Left lung (tissue), 10 donors: ENCODE results near the gene PRKD2. TPM values are rescaled to one million over a fixed set of nuclear protein-coding genes. Genes with fewer than 3 reads are reported as not detected.
"Not testable (repeated sequence)": the region's sequence is repeated elsewhere in the genome, so short reads cannot be mapped to it uniquely, and the experiment has no call there.

Experiments used
- ATAC-seq: fragments of 200-7000 bp; cut with Tn5 transposase; one replicate; pipeline ENCODE4 v1.9.1; 2020; ENCODE audit warnings: moderate library complexity
- DNase-seq, 4 donors: peaks; one replicate each; pipeline ENCODE4 v3.0.0-alpha.2; 2013 to 2020
- H3K27ac ChIP-seq, 2 donors: fragments of 200-600 bp; sonication (generic) in 1 of 2; one replicate each; pipeline versions ENCODE4 v1.5.0 to v1.8.0; 2020 to 2021
- H3K27me3 ChIP-seq, 2 donors: fragments of 200-600 bp; sonication (generic) in 1 of 2; one replicate each; pipeline versions ENCODE4 v1.5.0 to v1.8.0; 2020 to 2021
- H3K36me3 ChIP-seq, 2 donors: fragments of 200-600 bp; sonication (generic) in 1 of 2; one replicate each; pipeline versions ENCODE4 v1.5.0 to v1.8.0; 2020 to 2021
- H3K4me1 ChIP-seq, 2 donors: fragments of 200-600 bp; one replicate each; pipeline ENCODE4 v1.8.0; 2021
- H3K4me3 ChIP-seq, 2 donors: fragments of 200-600 bp; sonication (generic) in 1 of 2; one replicate each; pipeline versions ENCODE4 v1.5.0 to v1.8.0; 2020 to 2021; ENCODE audit warnings: mild to moderate bottlenecking in 1 of 2
- H3K9me3 ChIP-seq, 2 donors: fragments of 200-600 bp; sonication (generic) in 1 of 2; one replicate each; pipeline versions ENCODE4 v1.5.0 to v1.8.0; 2020 to 2021
- intact Hi-C, 2 donors: fragments of 100-400 bp; cut with DNase I; formaldehyde crosslinking; loops; one replicate each; pipeline versions ENCODE4 v1.11.2 to v1.14.2; 2022
- polyA plus RNA-seq, 6 donors: library from polyadenylated mRNA; unstranded; fragments of 120-200 nt; gene quantifications; one replicate each; pipeline ENCODE4 v1.2.1, GENCODE V29; 2013; ENCODE audit not compliant: insufficient read length in 6 of 6
- total RNA-seq, 2 donors: library from RNA; stranded (reverse); fragmentation: NEBNext Ultra II Directional; extraction: Animal tissue kit (Norgen Biotek cat#: 25700); gene quantifications; one replicate each; pipeline ENCODE4 v1.2.1, GENCODE V29; 2021
- TF ChIP-seq, protein P1 (sequence below), 2 donors: fragments of 200-600 bp; sonication (generic) in 1 of 2; IDR thresholded peaks; one replicate each; pipeline versions ENCODE4 v1.5.0 to v1.8.0; 2021; ENCODE audit warnings: antibody characterized with exemption in 2 of 2
- donor health status: DM: no; HTN: yes; CAD: no.
- donor health status: DM: no; HTN: no; CAD: no.

PRKD2 gene
- total and polyA plus RNA-seq, 8 donors: 37.8 to 61.4 (median 53.1) TPM

DNA sequence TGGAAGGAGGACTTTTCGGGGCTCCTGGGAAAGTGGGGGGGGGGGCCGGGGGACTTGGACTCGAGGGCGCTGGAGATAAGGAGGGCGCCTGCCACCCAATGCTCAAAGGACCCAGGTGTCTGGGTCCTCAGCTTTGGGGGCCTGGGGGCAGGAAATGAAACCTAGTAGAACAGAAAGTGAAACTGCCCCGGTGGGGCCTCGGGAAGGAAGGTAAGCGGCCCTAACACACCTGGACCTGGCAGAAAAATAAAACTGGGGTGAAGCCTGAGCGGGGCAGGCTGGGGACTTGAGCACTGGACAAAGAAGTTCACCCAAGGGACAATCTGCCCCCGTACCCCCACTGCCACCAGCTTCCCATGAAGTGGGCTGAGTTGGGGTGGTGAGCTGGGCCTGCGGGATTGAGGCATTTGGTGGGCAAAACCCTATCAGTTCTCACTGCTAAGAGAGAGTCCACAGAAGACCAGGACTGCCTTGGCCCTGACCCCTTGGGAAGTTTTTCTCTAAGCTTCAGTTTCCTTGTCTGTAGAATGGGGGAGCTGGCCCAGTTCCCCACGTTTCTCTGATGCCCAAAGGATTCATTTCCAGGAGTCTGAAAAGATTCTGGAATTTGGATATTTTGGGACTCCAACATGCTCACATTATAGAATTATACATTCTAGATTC is 2.3 kb downstream of the PRKD2 start:
- peak in 1 of 4 donors; percentile 58 for DNase-seq
- Histone ChIP-seq H3K36me3 (peaks cover 0 to 29% of the 10 kb centered on the region in 2 donors), H3K27ac (peak overlapping the region; percentile 89 to 95), H3K4me3 (peak overlapping the region; percentile 59 to 86), H3K9me3 (no peaks in the 10 kb centered on the region), H3K27me3 (no peaks in the 10 kb centered on the region), H3K4me1 (peaks cover 17 to 44% of the 10 kb centered on the region in 2 donors)
- intact Hi-C loops: no loop called here
- TF ChIP-seq, protein P1, sequence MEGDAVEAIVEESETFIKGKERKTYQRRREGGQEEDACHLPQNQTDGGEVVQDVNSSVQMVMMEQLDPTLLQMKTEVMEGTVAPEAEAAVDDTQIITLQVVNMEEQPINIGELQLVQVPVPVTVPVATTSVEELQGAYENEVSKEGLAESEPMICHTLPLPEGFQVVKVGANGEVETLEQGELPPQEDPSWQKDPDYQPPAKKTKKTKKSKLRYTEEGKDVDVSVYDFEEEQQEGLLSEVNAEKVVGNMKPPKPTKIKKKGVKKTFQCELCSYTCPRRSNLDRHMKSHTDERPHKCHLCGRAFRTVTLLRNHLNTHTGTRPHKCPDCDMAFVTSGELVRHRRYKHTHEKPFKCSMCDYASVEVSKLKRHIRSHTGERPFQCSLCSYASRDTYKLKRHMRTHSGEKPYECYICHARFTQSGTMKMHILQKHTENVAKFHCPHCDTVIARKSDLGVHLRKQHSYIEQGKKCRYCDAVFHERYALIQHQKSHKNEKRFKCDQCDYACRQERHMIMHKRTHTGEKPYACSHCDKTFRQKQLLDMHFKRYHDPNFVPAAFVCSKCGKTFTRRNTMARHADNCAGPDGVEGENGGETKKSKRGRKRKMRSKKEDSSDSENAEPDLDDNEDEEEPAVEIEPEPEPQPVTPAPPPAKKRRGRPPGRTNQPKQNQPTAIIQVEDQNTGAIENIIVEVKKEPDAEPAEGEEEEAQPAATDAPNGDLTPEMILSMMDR (IDR thresholded peaks at IDR 0.05): no peak
- peak; percentile 34 for ATAC-seq

DNA sequence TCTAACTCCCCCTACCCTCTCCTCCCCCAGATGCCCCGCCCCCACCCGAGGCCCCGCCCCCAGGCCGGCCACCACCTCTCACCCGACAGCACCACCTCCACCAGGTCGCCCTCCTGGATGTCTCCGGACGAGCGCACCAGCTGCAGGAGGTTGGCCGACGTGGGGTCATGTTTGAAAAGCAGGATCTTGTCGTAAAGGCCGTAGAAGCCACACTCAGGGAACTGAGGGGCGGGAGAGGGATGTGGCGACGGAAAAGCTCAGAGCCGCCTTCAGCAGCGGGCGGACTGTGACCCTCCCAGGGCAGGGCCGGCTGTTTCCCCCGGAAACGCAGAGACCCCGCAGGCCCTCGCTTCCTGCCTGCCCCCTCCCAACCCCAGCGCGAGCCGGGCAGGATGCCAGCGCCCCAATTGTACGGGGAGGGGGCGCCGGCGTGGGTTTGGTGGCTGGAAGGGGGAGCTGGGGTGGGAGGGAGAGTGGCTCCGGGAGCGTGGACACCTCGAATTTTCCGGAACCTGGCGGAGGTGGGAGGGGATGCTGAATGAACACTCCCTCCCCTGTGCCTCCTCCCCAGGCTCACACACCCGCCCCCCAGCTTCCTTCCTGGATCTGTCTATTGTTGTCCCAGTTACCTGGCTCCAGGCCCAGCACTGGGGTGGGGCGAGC is 3.0 kb downstream of the PRKD2 start:
- ATAC-seq (peak; percentile 82), DNase-seq (peak; percentile 87 to 96 (median 94))
- Histone ChIP-seq H3K36me3 (peaks cover 0 to 33% of the 10 kb centered on the region in 2 donors), H3K27me3 (no peaks in the 10 kb centered on the region), H3K27ac (peak overlapping the region; percentile 89 to 95), H3K4me3 (peak overlapping the region; percentile 59 to 86), H3K4me1 (peaks cover 17 to 38% of the 10 kb centered on the region in 2 donors), H3K9me3 (no peaks in the 10 kb centered on the region)
- TF ChIP-seq, protein P1 (IDR thresholded peaks at IDR 0.05): no peak
- intact Hi-C loops: no loop called here

- H3K4me1 ChIP-seq: peaks cover 10 to 27% of the 10 kb centered on the region in 2 donors
- H3K4me3 ChIP-seq: peak overlapping the region in 1 of 2 donors; percentile 86
- H3K36me3 ChIP-seq: peaks cover 0 to 39% of the 10 kb centered on the region in 2 donors
- H3K27ac ChIP-seq: peak overlapping the region in 1 of 2 donors; percentile 89
- DNase-seq: peak in 1 of 4 donors; percentile 15
- H3K27me3 ChIP-seq, H3K9me3 ChIP-seq, intact Hi-C loops, ATAC-seq: not testable (repeated sequence)
These were observed 4.1 kb downstream of the PRKD2 start for GRCh38 chr19:46712768-46713338.

- TF ChIP-seq, protein P1 (IDR thresholded peaks at IDR 0.05): no peak
- no peak for ATAC-seq
- Histone ChIP-seq H3K36me3 (peaks cover 0 to 61% of the 10 kb centered on the region in 2 donors), H3K9me3 (no peaks in the 10 kb centered on the region), H3K27ac (no peak overlapping the region), H3K27me3 (no peaks in the 10 kb centered on the region), H3K4me1 (peaks cover 6 to 13% of the 10 kb centered on the region in 2 donors), H3K4me3 (no peak overlapping the region)
- peak in 1 of 4 donors; percentile 60 for DNase-seq
- intact Hi-C loops: no loop called here
These were observed 6.2 kb downstream of the PRKD2 start for GRCh38 chr19:46710687-46711086.

DNA sequence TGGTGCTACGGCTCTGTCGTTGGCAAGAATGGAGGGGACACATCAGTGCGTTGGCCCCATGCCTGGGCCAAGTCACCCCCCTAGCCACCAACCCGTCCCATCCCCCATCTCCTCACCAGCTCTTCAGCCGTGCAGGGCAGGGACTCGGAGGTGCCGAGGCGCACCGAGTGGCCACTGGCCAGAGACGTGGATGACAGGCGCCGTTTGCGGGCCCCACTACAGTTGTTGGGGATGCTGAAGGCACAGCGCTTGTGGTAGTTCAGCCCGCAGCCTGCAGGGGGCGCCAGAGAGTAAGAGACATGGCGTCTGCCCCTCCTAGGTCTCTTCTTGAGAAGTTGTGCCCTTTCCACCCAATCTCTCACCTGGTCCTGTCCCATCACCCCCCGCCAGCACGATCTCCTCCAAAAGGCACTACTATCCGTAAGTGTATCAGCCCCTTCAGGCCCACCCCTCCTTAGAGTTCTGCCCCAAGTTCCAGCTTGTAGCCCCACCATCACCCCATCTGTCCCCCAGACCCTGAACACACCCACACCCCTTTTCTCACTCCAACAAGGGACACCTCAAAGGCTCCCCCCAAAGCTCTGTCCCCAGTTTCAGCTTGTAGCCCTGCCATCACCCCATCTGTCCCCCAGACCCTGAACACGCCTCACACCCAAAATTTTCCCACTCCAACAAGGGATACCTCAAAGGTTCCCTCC is 12.4 kb downstream of the PRKD2 start:
- Histone ChIP-seq H3K4me3 (no peak overlapping the region), H3K36me3 (peaks cover 0 to 91% of the 10 kb centered on the region in 2 donors), H3K27ac (no peak overlapping the region), H3K9me3 (no peaks in the 10 kb centered on the region), H3K27me3 (no peaks in the 10 kb centered on the region), H3K4me1 (no peaks in the 10 kb centered on the region)
- TF ChIP-seq, protein P1 (IDR thresholded peaks at IDR 0.05): peak; percentile 95 to 99
- intact Hi-C loops: no loop called here
- ATAC-seq (peak; percentile 92), DNase-seq (peak in 3 of 4 donors; percentile 57 to 97 (median 68))
